Neuronal stem cell (in vitro differentiated cells): ENCODE data around the gene TICRR.
"Not testable (repeated sequence)": the region's sequence is repeated elsewhere in the genome, so short reads cannot be mapped to it uniquely, and the experiment has no call there.

Source experiments
- DNase-seq: peaks from one replicate; pipeline ENCODE4 v3.0.0-alpha.2; 2013; ENCODE audit warnings: low spot score
- H2AFZ ChIP-seq: one replicate; pipeline ENCODE4 v1.6.1; 2013; ENCODE audit warnings: mild to moderate bottlenecking, low read length, inconsistent platforms
- H2AK5ac ChIP-seq: 2 replicates; pipeline ENCODE4 v1.6.1; 2013; ENCODE audit warnings: low read depth, mild to moderate bottlenecking, inconsistent platforms, low read length, moderate library complexity, mixed read lengths
- H2BK120ac ChIP-seq: 2 replicates; pipeline ENCODE4 v1.6.1; 2013; ENCODE audit warnings: low read depth, mild to moderate bottlenecking, inconsistent platforms, low read length, moderate library complexity, mixed read lengths
- H2BK12ac ChIP-seq: one replicate; pipeline ENCODE4 v1.6.1; 2013; ENCODE audit warnings: low read length, inconsistent platforms
- H2BK15ac ChIP-seq: 2 replicates; pipeline ENCODE4 v1.6.1; 2013; ENCODE audit warnings: mild to moderate bottlenecking, low read length, inconsistent platforms, mixed read lengths
- H2BK5ac ChIP-seq: one replicate; pipeline ENCODE4 v1.6.1; 2013; ENCODE audit warnings: inconsistent platforms, mild to moderate bottlenecking, low read length, moderate library complexity
- H3K14ac ChIP-seq: one replicate; pipeline ENCODE4 v1.6.1; 2013; ENCODE audit warnings: low read length, inconsistent platforms
- H3K18ac ChIP-seq: 2 replicates; pipeline ENCODE4 v1.6.1; 2013; ENCODE audit warnings: low read length, inconsistent platforms
- H3K23ac ChIP-seq: 2 replicates; pipeline ENCODE4 v1.6.1; 2013; ENCODE audit warnings: low read depth, mild to moderate bottlenecking, mixed read lengths, low read length, inconsistent platforms; ENCODE audit not compliant: poor library complexity
- H3K27ac ChIP-seq: replicated peaks from 3 replicates; pipeline ENCODE4 v1.5.1; 2013; ENCODE audit warnings: low read length, inconsistent platforms
- H3K27me3 ChIP-seq, 3 experiments: 2 replicates each; pipeline ENCODE4 v1.6.1; 2013; ENCODE audit warnings: low read length in 3 of 3, mild to moderate bottlenecking in 2 of 3, inconsistent platforms in 1 of 3, low read depth in 1 of 3, mixed read lengths in 1 of 3, moderate library complexity in 1 of 3; ENCODE audit not compliant: control insufficient read depth in 3 of 3, insufficient read depth in 3 of 3
- H3K36me3 ChIP-seq, 2 donors: replicated peaks in 1 of 2; 2 replicates each; pipeline ENCODE4 v1.6.1; 2013; ENCODE audit warnings: low read length in 2 of 2; ENCODE audit not compliant: control insufficient read depth in 2 of 2, insufficient read depth in 2 of 2
- H3K4ac ChIP-seq: 2 replicates; pipeline ENCODE4 v1.6.1; 2013; ENCODE audit warnings: inconsistent platforms, mild to moderate bottlenecking, low read length, moderate library complexity
- H3K4me1 ChIP-seq, 2 donors: 1 replicate in 1 of 2; 2 replicates in 1 of 2; pipeline ENCODE4 v1.6.1; 2013; ENCODE audit warnings: low read length in 2 of 2, low read depth in 1 of 2; ENCODE audit not compliant: control insufficient read depth in 2 of 2, insufficient read depth in 1 of 2
- H3K4me2 ChIP-seq: one replicate; pipeline ENCODE4 v1.6.1; 2013; ENCODE audit warnings: mild to moderate bottlenecking, low read length, inconsistent platforms; ENCODE audit not compliant: insufficient read depth, poor library complexity, severe bottlenecking
- H3K4me3 ChIP-seq, 2 donors: 2 replicates each; pipeline ENCODE4 v1.5.1; 2013; ENCODE audit warnings: low read length in 2 of 2, mild to moderate bottlenecking in 2 of 2, inconsistent platforms in 1 of 2, moderate library complexity in 1 of 2
- H3K79me1 ChIP-seq: one replicate; pipeline ENCODE4 v1.6.1; 2013; ENCODE audit warnings: low read depth, mild to moderate bottlenecking, inconsistent platforms, low read length, moderate library complexity
- H3K9ac ChIP-seq: one replicate; pipeline ENCODE4 v1.6.1; 2013; ENCODE audit warnings: mild to moderate bottlenecking, low read depth, low read length, inconsistent platforms; ENCODE audit not compliant: poor library complexity
- H3K9me3 ChIP-seq, 2 donors: replicated peaks in 1 of 2; 2 replicates each; pipeline versions ENCODE3 to v1.6.1; 2013; ENCODE audit warnings: low read length in 2 of 2, mild to moderate bottlenecking in 2 of 2, inconsistent platforms in 1 of 2, low read depth in 1 of 2, mixed read lengths in 1 of 2, moderate library complexity in 1 of 2; ENCODE audit not compliant: control insufficient read depth in 2 of 2, insufficient read depth in 1 of 2
- H4K8ac ChIP-seq: one replicate; pipeline ENCODE4 v1.6.1; 2013; ENCODE audit warnings: low read depth, mild to moderate bottlenecking, inconsistent platforms, low read length, moderate library complexity
- H4K91ac ChIP-seq: one replicate; pipeline ENCODE4 v1.6.1; 2013; ENCODE audit warnings: low read length, low read depth, mild to moderate bottlenecking, inconsistent platforms; ENCODE audit not compliant: poor library complexity
- WGBS, 2 donors: extraction: QIAGEN DNeasy Blood & Tissue Kit; methylation state at CpG; one replicate each; pipeline ENCODE4 v1.1.7; 2013; ENCODE audit warnings: missing lambda C conversion rate in 2 of 2, mixed read lengths in 1 of 2; ENCODE audit not compliant: insufficient read length in 2 of 2, insufficient replicate concordance in 1 of 2; ENCODE audit errors: extremely low coverage in 2 of 2; 5-methylcytosine and 5-hydroxymethylcytosine counted together

TICRR gene

GRCh38 chr15:89542369-89542768 lies 32.9 kb upstream of the TICRR start:
- Histone ChIP-seq H3K4ac (no peak overlapping the region), H2BK5ac (no peak overlapping the region), H4K8ac (no peak overlapping the region), H3K18ac (no peak overlapping the region), H3K23ac (no peak overlapping the region), H2BK12ac (no peak overlapping the region), H3K4me2 (no peak overlapping the region), H3K4me1 (peaks cover 0 to 2% of the 10 kb centered on the region in 2 donors), H2AK5ac (no peak overlapping the region), H3K79me1 (no peaks in the 10 kb centered on the region), H3K4me3 (no peak overlapping the region), H3K36me3 (no peaks in the 10 kb centered on the region), H2BK15ac (no peak overlapping the region), H2BK120ac (no peak overlapping the region), H3K27me3 (peaks cover 0 to 8% (median 0%) of the 10 kb centered on the region in 3 experiments), H3K27ac (no peak overlapping the region), H4K91ac (no peak overlapping the region), H3K9ac (no peak overlapping the region), H3K14ac (no peak overlapping the region), H2AFZ (no peak overlapping the region), H3K9me3 (peaks cover 1 to 4% of the 10 kb centered on the region in 2 donors)
- no CpG with 5 or more reads among the region's 3 CpGs for WGBS, 2 donors
- no peak for DNase-seq

- H3K9ac ChIP-seq = no peak overlapping the region
- no peak overlapping the region for H3K18ac ChIP-seq
- no peak overlapping the region for H4K8ac ChIP-seq
- no peak for DNase-seq
- no CpG with 5 or more reads among the region's 4 CpGs for whole genome bisulfite sequencing, 2 donors
- no peak overlapping the region for H3K27ac ChIP-seq
- peak overlapping the region; percentile 5 for H3K23ac ChIP-seq
- H3K4ac ChIP-seq = no peak overlapping the region
- H4K91ac ChIP-seq = no peak overlapping the region
- H2AFZ ChIP-seq = no peak overlapping the region
- H3K4me3 ChIP-seq = no peak overlapping the region
- H3K4me1 ChIP-seq = peaks cover 0 to 2% of the 10 kb centered on the region in 2 donors
- no peak overlapping the region for H2AK5ac ChIP-seq
- no peaks in the 10 kb centered on the region for H3K79me1 ChIP-seq
- no peak overlapping the region for H3K14ac ChIP-seq
- H2BK5ac ChIP-seq = no peak overlapping the region
- H3K4me2 ChIP-seq = no peak overlapping the region
- H2BK15ac ChIP-seq = no peak overlapping the region
- H3K36me3 ChIP-seq = no peaks in the 10 kb centered on the region
- peaks cover 0 to 8% (median 0%) of the 10 kb centered on the region in 3 experiments for H3K27me3 ChIP-seq
- H2BK12ac ChIP-seq = no peak overlapping the region
- peaks cover 0 to 1% of the 10 kb centered on the region in 2 donors for H3K9me3 ChIP-seq
- no peak overlapping the region for H2BK120ac ChIP-seq
Observed at GRCh38 chr15:89543389-89543788, 31.9 kb upstream of the TICRR start.

GRCh38 chr15:89549138-89549537 lies 26.1 kb upstream of the TICRR start:
- H3K4me2 ChIP-seq, H3K9ac ChIP-seq, H4K91ac ChIP-seq, H3K9me3 ChIP-seq, H3K4ac ChIP-seq, H4K8ac ChIP-seq, H2BK120ac ChIP-seq, H2AFZ ChIP-seq, H2BK15ac ChIP-seq, H2BK12ac ChIP-seq, H3K79me1 ChIP-seq, H2AK5ac ChIP-seq, H3K18ac ChIP-seq, DNase-seq, H3K27ac ChIP-seq, H3K14ac ChIP-seq, H2BK5ac ChIP-seq, H3K36me3 ChIP-seq, H3K23ac ChIP-seq, H3K4me3 ChIP-seq: not testable (repeated sequence)
- H3K27me3 ChIP-seq = peaks cover 0 to 17% (median 0%) of the 10 kb centered on the region in 3 experiments
- peaks cover 5 to 10% of the 10 kb centered on the region in 2 donors for H3K4me1 ChIP-seq
- no CpG with 5 or more reads among the region's 4 CpGs for WGBS, 2 donors

DNA sequence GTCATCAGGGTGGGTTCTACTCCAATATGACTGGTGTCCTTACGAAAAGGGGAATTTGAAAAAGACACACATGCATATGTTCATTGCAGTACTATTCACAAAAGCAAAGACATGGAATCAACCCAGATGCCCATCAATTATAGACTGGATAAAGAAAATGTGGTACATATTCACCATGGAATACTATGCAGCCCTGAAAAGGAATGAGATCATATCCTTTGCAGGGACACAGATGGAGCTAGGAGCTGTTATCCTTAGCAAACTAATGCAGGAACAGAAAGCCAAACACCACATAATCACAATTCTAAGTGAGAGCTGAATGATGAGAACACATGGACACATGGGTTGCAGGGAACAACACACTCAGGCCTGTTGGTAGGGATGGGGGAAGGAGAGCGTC lies 24.8 kb upstream of the TICRR start:
- Histone ChIP-seq H3K27me3 (peaks cover 0 to 19% (median 0%) of the 10 kb centered on the region in 3 experiments), H3K4ac (no peak overlapping the region), H3K4me2 (no peak overlapping the region), H3K27ac (no peak overlapping the region), H2AK5ac (no peak overlapping the region), H2BK15ac (no peak overlapping the region), H3K79me1 (no peaks in the 10 kb centered on the region), H3K9ac (no peak overlapping the region), H3K23ac (no peak overlapping the region), H3K4me1 (peaks cover 7 to 10% of the 10 kb centered on the region in 2 donors), H3K14ac (no peak overlapping the region), H4K8ac (no peak overlapping the region), H2BK5ac (no peak overlapping the region), H2AFZ (no peak overlapping the region), H2BK120ac (no peak overlapping the region), H3K36me3 (no peaks in the 10 kb centered on the region), H3K4me3 (no peak overlapping the region), H2BK12ac (no peak overlapping the region), H4K91ac (no peak overlapping the region), H3K9me3 (no peaks in the 10 kb centered on the region), H3K18ac (no peak overlapping the region)
- no CpG with 5 or more reads among the region's 2 CpGs for WGBS, 2 donors
- DNase-seq = no peak
